Left kidney (tissue), 8 donors: ENCODE results near the gene RPS2. TPM values are rescaled to one million over a fixed set of nuclear protein-coding genes. Genes with fewer than 3 reads are reported as not detected.
A peak's percentile ranks its signal among the peaks of the same experiment; 100 is the strongest.
"Not testable (repeated sequence)": the region's sequence is repeated elsewhere in the genome, so short reads cannot be mapped to it uniquely, and the experiment has no call there.

Experiments used
- DNase-seq: peaks from one replicate; pipeline ENCODE4 v3.0.0-alpha.2; 2013
- long read RNA-seq, 8 donors: transcript quantifications; one replicate each; lab custom pipeline, GENCODE V29; 2026
- polyA plus RNA-seq: library from polyadenylated mRNA; unstranded; fragments of 120-200 nt; gene quantifications from one replicate; pipeline ENCODE4 v1.2.1, GENCODE V29; 2013; ENCODE audit not compliant: insufficient read length

The RPS2 gene
- 1,628 TPM for polyA plus RNA-seq
- long read RNA-seq, donor 1, transcript RPS2-201 (7 exons, 985 nt), result major isoform, 1,582 of 2,918 reads
- long read RNA-seq, donor 1, partial matches to known transcripts, result 1,233 of 2,918 reads
- long read RNA-seq, donor 1, other reads (novel, unspliced or antisense), result 98 of 2,918 reads
- long read RNA-seq, donor 2, transcript RPS2-201 (7 exons, 985 nt), result major isoform, 1,457 of 2,509 reads
- long read RNA-seq, donor 2, transcript RPS2-203 (3 exons, 878 nt), result minor isoform, 7 of 2,509 reads
- long read RNA-seq, donor 2, partial matches to known transcripts, result 942 of 2,509 reads
- long read RNA-seq, donor 2, other reads (novel, unspliced or antisense), result 101 of 2,509 reads
- long read RNA-seq, donor 3, transcript RPS2-201 (7 exons, 985 nt), result major isoform, 1,127 of 1,919 reads
- long read RNA-seq, donor 3, partial matches to known transcripts, result 735 of 1,919 reads
- long read RNA-seq, donor 3, other reads (novel, unspliced or antisense), result 52 of 1,919 reads
- long read RNA-seq, donor 4, transcript RPS2-201 (7 exons, 985 nt), result major isoform, 129 of 427 reads
- long read RNA-seq, donor 4, partial matches to known transcripts, result 298 of 427 reads
- long read RNA-seq, donor 4, other reads (novel, unspliced or antisense), result 0 of 427 reads
- long read RNA-seq, donor 5, transcript RPS2-203 (3 exons, 878 nt), result minor isoform, 7 of 4,441 reads
- long read RNA-seq, donor 5, transcript RPS2-201 (7 exons, 985 nt), result major isoform, 2,476 of 4,441 reads
- long read RNA-seq, donor 5, partial matches to known transcripts, result 1,767 of 4,441 reads
- long read RNA-seq, donor 5, other reads (novel, unspliced or antisense), result 188 of 4,441 reads
- long read RNA-seq, donor 6, transcript RPS2-201 (7 exons, 985 nt), result major isoform, 1,716 of 3,071 reads
- long read RNA-seq, donor 6, partial matches to known transcripts, result 1,229 of 3,071 reads
- long read RNA-seq, donor 6, other reads (novel, unspliced or antisense), result 120 of 3,071 reads
- long read RNA-seq, donor 7, transcript RPS2-201 (7 exons, 985 nt), result major isoform, 2,028 of 3,644 reads
- long read RNA-seq, donor 7, transcript RPS2-203 (3 exons, 878 nt), result minor isoform, 7 of 3,644 reads
- long read RNA-seq, donor 7, partial matches to known transcripts, result 1,487 of 3,644 reads
- long read RNA-seq, donor 7, other reads (novel, unspliced or antisense), result 121 of 3,644 reads
- long read RNA-seq, donor 8, transcript RPS2-201 (7 exons, 985 nt), result major isoform, 647 of 1,182 reads
- long read RNA-seq, donor 8, partial matches to known transcripts, result 514 of 1,182 reads
- long read RNA-seq, donor 8, other reads (novel, unspliced or antisense), result 21 of 1,182 reads

- DNase-seq, result peak; percentile 99
Measured at GRCh38 chr16:1964506-1965395, at the start of gene RPS2. Gene RPS2, minus strand, starts transcription at chr16:1964826. Its CDS starts 201 bp downstream, at chr16:1964625.

DNA sequence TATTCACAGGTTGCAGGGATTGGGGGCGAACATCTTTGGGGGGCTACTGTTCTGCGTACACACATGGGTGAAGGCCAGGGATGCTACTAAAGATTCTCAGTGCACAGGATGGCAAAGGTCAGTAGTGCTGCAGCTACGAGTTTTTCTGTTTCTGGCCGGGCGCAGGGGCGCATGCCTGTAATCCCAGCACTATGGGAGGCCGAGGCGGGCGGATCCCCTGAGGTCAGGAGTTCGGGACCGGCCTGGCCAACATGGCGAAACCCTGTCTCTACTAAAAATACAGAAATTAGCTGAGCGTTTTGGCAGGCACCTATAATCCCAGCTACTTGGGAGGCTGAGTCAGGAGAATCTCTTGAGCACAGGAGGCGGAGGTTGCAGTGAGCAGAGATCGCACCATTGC is 48.9 kb upstream of the RPS2 start:
- DNase-seq, result no peak

GRCh38 chr16:2011726-2012125 is 47.1 kb upstream of the RPS2 start:
- not testable (repeated sequence) for DNase-seq

DNA sequence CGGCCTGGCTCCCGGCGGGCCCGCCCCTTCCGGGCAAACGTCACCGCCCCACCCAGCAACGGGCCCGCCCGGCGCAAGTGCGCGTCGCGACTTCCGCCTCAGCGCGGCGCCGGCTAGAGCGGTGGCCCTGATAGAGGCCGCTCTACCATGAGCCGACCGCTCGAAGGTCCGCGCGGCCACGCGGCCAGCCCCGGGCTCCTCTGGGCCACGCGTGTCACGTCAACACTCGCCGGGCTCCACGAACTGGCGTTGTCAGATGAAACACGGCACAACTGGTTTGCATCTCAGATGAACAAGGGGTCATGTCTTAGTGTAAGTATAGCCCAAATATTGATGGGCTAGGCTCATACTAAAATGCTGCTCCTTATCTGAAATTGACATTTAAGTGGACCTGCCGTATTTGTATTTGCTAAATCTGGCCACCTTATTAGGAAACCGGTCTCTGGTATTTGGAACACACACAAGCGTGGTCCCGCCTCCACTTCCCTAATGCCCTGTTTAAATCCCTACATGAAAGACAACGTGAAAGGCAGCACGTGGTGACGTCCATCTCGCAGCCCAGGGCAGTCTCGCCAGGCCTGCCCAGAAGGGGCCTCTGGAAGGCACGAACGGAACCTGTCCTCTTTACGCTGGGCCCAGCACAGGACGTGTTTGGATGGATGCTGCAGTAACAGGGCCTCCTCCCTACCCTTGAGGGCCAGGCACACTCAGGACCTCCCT is 45.3 kb upstream of the RPS2 start, which contains the start of gene ZNF598:
ZNF598 (minus strand) TSS at position 31 of the 720 bp plus-strand sequence.
- DNase-seq, result peak; percentile 85

GRCh38 chr16:2009164-2009711 is 44.6 kb upstream of the RPS2 start:
- DNase-seq, result no peak

DNA sequence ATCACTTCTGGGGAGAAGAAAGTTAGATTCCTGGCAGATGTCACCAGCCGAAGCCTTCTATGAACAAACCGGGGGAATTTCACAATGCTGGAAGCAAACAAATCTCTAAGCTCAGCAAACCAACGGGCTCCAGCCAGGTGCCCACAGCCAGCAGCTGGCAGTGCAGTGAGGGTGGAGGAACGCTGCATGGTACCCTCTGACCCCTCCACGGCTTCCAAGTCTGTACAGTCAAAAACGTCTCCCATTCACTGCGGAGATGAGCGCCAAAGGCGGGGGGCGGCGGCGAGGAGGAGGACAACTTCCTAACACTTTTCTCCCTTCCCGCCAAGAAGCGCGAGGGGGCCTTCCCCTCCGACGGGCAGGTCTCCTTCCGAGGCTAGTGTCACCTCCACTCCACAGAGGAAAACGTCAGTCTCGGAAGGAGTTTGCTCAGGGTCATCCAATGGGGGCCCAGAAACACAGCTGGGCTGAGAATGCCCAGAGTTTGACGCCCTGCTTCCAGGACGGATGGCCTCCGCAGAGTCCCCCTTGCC is 44.1 kb upstream of the RPS2 start:
- DNase-seq, result no peak

DNA sequence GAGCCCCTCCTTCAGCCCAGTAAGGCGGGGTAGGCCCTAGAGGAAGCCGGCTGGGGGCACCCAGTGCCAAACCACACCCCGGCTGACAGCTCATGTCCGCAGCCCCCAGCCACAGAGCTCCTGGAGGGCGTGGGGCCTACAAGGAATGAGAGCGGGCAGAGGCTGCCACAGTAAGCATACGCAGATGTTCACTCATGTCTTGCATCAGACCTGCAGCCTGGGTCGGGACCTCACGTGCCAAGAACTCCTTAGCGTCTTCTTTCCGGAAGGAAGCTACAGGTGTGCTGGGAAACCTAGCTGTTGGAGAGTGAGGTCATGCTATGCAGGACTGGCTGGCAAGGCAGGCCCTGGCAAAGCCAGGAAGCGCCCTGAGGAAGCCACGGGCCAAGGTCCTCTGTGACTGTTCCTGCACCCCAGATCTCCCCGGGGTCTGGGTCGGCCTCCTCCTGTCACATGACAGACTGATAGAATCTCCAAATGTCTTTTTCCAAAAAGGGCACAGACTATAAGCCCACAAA is 43.4 kb upstream of the RPS2 start:
- no peak for DNase-seq

- no peak for DNase-seq
Measured at GRCh38 chr16:2007081-2007836, 42.6 kb upstream of the RPS2 start.

DNA sequence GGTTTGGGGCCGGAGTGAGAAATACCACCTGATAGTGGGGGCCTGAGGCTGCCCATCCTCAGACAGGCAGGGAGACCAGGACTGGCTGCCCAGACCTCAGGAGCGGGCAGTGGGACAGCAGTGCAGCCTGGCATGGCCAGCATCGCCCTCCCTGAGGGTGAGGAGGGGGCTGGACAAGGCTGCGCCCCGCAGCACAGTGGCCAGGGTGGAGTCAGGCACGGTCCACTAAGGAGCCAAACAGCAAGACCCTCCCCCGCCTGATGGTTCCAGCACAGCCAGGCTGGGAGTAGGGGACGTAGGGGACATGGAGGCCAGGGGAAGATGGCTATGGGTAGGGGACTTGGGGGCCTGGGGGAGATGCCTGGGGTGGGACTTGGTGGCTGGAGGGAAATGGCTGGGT is 41.7 kb upstream of the RPS2 start:
- no peak for DNase-seq

GRCh38 chr16:2005646-2006045 is 41.0 kb upstream of the RPS2 start:
- DNase-seq, result no peak

DNA sequence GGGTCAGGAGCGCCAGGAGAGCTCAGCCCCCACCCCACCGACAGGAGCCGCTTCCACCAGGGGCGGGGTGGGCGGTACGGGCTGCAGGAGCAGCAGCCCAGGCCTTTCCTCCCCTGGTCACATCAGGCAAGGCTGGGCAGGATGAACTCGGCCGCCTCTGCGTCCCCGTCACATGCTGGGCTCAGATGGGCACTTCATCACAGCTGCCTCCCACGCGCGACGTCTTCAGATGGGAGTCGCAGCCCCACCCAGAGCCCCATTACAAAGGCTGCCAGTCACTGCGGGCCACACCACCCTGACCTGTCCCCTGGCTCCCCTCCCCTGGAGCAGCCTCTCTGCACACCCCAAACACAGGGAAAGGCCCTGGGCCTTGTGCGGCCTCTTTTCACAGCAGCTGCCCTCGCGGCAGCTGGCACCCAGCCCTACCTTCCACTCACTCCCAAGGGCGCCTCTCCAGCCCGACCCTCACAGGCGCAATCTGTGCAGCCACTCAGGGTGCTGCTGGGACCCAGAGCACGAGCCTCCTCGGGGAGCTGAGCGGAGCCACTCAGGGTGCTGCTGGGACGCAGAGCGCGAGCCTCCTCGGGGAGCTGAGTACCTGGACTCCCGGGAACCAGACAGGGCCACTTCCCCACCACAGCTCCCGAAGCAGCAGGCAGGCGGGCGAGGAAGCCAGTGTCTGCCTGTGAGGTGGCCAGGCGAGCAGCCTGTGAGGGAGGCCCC is 40.3 kb upstream of the RPS2 start:
- DNase-seq, result no peak

GRCh38 chr16:2003827-2004641 is 39.4 kb upstream of the RPS2 start:
- peak; percentile 80 for DNase-seq

DNA sequence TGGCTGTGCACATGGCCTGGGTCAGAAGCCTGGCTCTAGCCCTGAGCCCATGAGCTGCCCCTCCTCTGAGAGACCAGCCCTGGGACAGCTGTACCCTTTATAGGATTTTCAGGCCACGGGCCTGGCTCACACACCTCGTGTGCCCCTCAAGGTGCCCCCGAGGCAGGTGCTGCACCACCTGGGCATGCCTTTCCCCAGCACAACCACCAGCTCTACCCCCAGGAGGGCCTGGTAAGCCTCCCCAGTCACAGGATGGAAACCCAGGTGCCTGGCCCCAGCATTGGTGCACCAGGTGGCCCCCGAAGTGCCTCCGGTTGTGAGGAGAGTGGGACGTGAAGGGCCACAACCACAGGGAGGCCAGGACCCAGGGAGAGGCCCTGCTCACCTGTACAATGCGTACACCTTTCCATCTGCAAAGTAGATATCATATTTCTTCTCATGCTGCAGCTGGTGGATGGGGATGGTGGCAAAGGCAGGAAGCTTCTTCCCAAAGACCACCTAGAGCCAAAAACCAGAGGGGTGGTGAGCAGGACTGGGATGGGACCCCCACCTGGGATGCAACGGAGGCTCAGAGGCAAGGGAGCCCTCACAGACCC is 38.7 kb upstream of the RPS2 start:
- no peak for DNase-seq

- no peak for DNase-seq
Measured at GRCh38 chr16:2002406-2003230, 38.0 kb upstream of the RPS2 start.
